Gastrocnemius medialis (tissue), 4 donors: ENCODE results near the gene CGREF1. TPM values are rescaled to one million over a fixed set of nuclear protein-coding genes. Genes with fewer than 3 reads are reported as not detected.

ENCODE experiments used
- ATAC-seq, 2 donors: fragments of 150-250 bp; one replicate each; pipeline ENCODE4 v1.9.1; 2016
- DNase-seq, 2 donors: peaks; one replicate each; pipeline ENCODE4 v3.0.0-alpha.2; 2019
- H3K27ac ChIP-seq, 4 donors: fragments of 200-600 bp; sonication (generic); 1 replicate in 1 of 4; 2 replicates in 3 of 4; pipeline ENCODE4 v1.5.1; 2016 to 2018; ENCODE audit warnings: mild to moderate bottlenecking in 2 of 4, moderate library complexity in 1 of 4
- H3K27me3 ChIP-seq, 3 donors: fragments of 200-600 bp; sonication (generic) in 2 of 3; 1 replicate in 1 of 3; 2 replicates in 2 of 3; pipeline versions ENCODE4 v1.5.1 to v1.6.0; 2016 to 2019; ENCODE audit warnings: mild to moderate bottlenecking in 1 of 3, moderate library complexity in 1 of 3
- H3K36me3 ChIP-seq, 2 donors: fragments of 200-600 bp; sonication (generic) in 1 of 2; one replicate each; pipeline ENCODE4 v1.5.1; 2017 to 2018
- H3K4me1 ChIP-seq, 2 donors: fragments of 200-600 bp; sonication (generic) in 1 of 2; one replicate each; pipeline ENCODE4 v1.5.1; 2016 to 2017; ENCODE audit warnings: mild to moderate bottlenecking in 2 of 2
- H3K4me3 ChIP-seq, 4 donors: fragments of 200-600 bp; sonication (generic) in 3 of 4; 1 replicate in 1 of 4; 2 replicates in 3 of 4; pipeline ENCODE4 v1.5.1; 2016 to 2019; ENCODE audit warnings: mild to moderate bottlenecking in 2 of 4
- H3K9me3 ChIP-seq, 3 donors: fragments of 200-600 bp; sonication (generic) in 2 of 3; 1 replicate in 1 of 3; 2 replicates in 2 of 3; pipeline ENCODE4 v1.5.1; 2016 to 2019
- CTCF ChIP-seq, 5 experiments: fragments of 450-650 bp in 3 of 5; fragments of 200-600 bp in 2 of 5; sonication (generic) in 2 of 5; IDR thresholded peaks in 4 of 5; conservative IDR thresholded peaks in 1 of 5; 1 replicate in 4 of 5; 2 replicates in 1 of 5; pipeline ENCODE4 v1.5.1; 2016 to 2019; ENCODE audit warnings: antibody characterized with exemption in 5 of 5, mild to moderate bottlenecking in 3 of 5, moderate library complexity in 3 of 5
- POLR2A ChIP-seq, 2 donors: fragments of 450-650 bp; IDR thresholded peaks; one replicate each; pipeline ENCODE4 v1.6.1; 2017; ENCODE audit warnings: antibody characterized with exemption in 2 of 2, mild to moderate bottlenecking in 2 of 2, moderate library complexity in 2 of 2
- in situ Hi-C, 4 donors: fragments of 200-750 bp; cut with MboI; loops; one replicate each; pipeline versions ENCODE4 v1.15.0 to v1.8.0; 2017; ENCODE audit warnings: low sequenced_read_pairs in 4 of 4
- intact Hi-C: fragments of 100-400 bp; cut with DNase I; formaldehyde crosslinking; loops from one replicate; pipeline ENCODE4 v1.15.1; 2023; ENCODE audit warnings: low total_unique reads
- total RNA-seq, 4 donors: library from RNA; depleted of rRNA; stranded (reverse); fragments of >200 nt; gene quantifications; one replicate each; pipeline versions ENCODE4 v1.1.0 to v1.2.3, GENCODE V29; 2016

Gene CGREF1
- total RNA-seq, 4 donors from 2014 or later, result 1.2 to 7.1 (median 4.3) TPM

- no peak for DNase-seq
- no peak for ATAC-seq
- intact Hi-C loops, result no loop called here
These were observed 10.7 kb downstream of the CGREF1 start for GRCh38 chr2:27108221-27108620.

DNA sequence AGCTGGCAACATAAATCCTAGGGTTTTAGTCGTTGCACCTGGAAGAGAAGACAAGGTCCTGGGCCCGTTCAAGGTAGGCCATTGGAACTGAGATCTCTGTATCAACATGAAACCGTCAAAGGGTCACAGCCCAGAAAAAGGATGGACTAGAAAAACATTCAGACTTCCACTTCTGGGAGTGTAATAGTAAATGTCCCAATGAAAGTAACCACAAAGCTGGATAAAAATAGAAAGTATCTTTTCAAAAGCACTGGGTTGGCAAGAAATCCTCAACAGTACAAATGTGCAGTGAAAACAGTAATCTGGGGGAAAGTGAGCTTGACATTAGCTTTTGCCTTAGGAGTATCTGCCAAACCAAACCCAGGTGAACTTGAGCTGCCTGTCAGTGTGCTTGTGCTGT, 12.9 kb downstream of the CGREF1 start:
- in situ Hi-C loops, result loop anchor here in 3 of 4 donors (10.0 kb wide), 3 partner anchors 79 to 169 kb away; partner anchors contain the start of gene DNAJC5G (in 1 of the 3)
- TF ChIP-seq CTCF (IDR thresholded peaks at IDR 0.05 in 4 of 5, conservative IDR thresholded peaks at IDR 0.05 in 1 of 5) (no peak), POLR2A (IDR thresholded peaks at IDR 0.05) (no peak)
- intact Hi-C loops, result no loop called here
- Histone ChIP-seq H3K9me3 (no peaks in the 10 kb centered on the region), H3K36me3 (no peaks in the 10 kb centered on the region), H3K27me3 (no peaks in the 10 kb centered on the region), H3K27ac (no peak overlapping the region), H3K4me3 (no peak overlapping the region), H3K4me1 (no peaks in the 10 kb centered on the region)
- DNase-seq, result no peak
- no peak for ATAC-seq

More at GRCh38 chr2:27108221-27108620, 10.7 kb downstream of the CGREF1 start:
- TF ChIP-seq POLR2A (IDR thresholded peaks at IDR 0.05), result no peak
- in situ Hi-C loops, result loop anchor here in 3 of 4 donors (10.0 kb wide), 3 partner anchors 77 to 167 kb away; partner anchors contain the start of gene DNAJC5G (in 1 of the 3)
- no peak overlapping the region for H3K4me3 ChIP-seq
- H3K27me3 ChIP-seq, result no peaks in the 10 kb centered on the region
- H3K36me3 ChIP-seq, result no peaks in the 10 kb centered on the region
- H3K27ac ChIP-seq, result no peak overlapping the region
- no peaks in the 10 kb centered on the region for H3K9me3 ChIP-seq
- no peaks in the 10 kb centered on the region for H3K4me1 ChIP-seq

DNA sequence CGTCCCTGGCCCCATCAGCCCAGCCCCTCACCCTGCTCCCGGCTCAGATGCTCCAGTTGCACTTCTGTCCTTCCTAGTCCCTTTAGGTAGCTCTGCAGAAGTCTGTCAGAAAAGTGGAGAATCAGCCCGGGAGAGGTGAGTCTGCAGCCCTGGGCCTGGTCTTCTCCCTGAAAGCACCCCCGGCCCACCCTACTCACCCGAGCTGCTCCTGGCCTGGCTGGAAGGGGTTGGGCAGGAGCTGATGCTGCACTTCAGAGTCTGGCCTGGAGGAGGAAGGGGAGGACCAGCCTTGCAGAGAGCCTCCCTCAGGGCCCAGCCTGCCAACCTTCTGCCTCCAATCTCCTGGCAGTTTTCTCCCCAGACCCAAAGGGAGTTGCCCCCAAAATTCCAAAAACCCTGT, 16.6 kb downstream of the CGREF1 start:
- no peaks in the 10 kb centered on the region for H3K27me3 ChIP-seq
- no peak for DNase-seq
- no peaks in the 10 kb centered on the region for H3K4me1 ChIP-seq
- H3K36me3 ChIP-seq, result no peaks in the 10 kb centered on the region
- TF ChIP-seq POLR2A (IDR thresholded peaks at IDR 0.05), result no peak
- TF ChIP-seq CTCF (IDR thresholded peaks at IDR 0.05 in 4 of 5, conservative IDR thresholded peaks at IDR 0.05 in 1 of 5), result no peak
- no peak overlapping the region for H3K27ac ChIP-seq
- H3K4me3 ChIP-seq, result no peak overlapping the region
- intact Hi-C loops (no loop called here), in situ Hi-C loops (loop anchor here in 3 of 4 donors (10.0 kb wide), 3 partner anchors 82 to 172 kb away; partner anchors contain the start of gene DNAJC5G (in 1 of the 3))
- H3K9me3 ChIP-seq, result no peaks in the 10 kb centered on the region
- ATAC-seq, result no peak

DNA sequence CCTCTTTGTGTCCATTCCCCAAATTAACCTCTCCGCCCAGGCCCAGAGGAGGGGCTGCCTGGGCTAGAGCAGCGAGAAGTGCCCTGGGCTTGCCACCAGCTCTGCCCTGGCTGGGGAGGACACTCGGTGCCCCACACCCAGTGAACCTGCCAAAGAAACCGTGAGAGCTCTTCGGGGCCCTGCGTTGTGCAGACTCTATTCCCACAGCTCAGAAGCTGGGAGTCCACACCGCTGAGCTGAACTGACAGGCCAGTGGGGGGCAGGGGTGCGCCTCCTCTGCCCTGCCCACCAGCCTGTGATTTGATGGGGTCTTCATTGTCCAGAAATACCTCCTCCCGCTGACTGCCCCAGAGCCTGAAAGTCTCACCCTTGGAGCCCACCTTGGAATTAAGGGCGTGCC, 18.9 kb downstream of the CGREF1 start:
- DNase-seq (no peak), ATAC-seq (no peak)
- Histone ChIP-seq H3K9me3 (no peaks in the 10 kb centered on the region), H3K36me3 (no peaks in the 10 kb centered on the region), H3K4me3 (no peak overlapping the region), H3K27ac (no peak overlapping the region), H3K27me3 (no peaks in the 10 kb centered on the region), H3K4me1 (peaks cover 5 to 8% of the 10 kb centered on the region in 2 donors)
- intact Hi-C loops, result no loop called here
- TF ChIP-seq CTCF (IDR thresholded peaks at IDR 0.05 in 4 of 5, conservative IDR thresholded peaks at IDR 0.05 in 1 of 5), result no peak
- no peak for TF ChIP-seq POLR2A (IDR thresholded peaks at IDR 0.05)
- in situ Hi-C loops, result loop anchor here in 3 of 4 donors (10.0 kb wide), 3 partner anchors 85 to 175 kb away; partner anchors contain the start of gene DNAJC5G (in 1 of the 3)

- intact Hi-C loops, result no loop called here
- H3K4me3 ChIP-seq, result no peak overlapping the region
- H3K27me3 ChIP-seq, result no peaks in the 10 kb centered on the region
- no peak for DNase-seq
- H3K27ac ChIP-seq, result no peak overlapping the region
- no peak for ATAC-seq
- in situ Hi-C loops, result loop anchor here in 2 of 4 donors (5.0 to 10.0 kb wide), 2 partner anchors 93 to 185 kb away; partner anchors contain the start of gene TRIM54 (in 2 of the 2)
- H3K4me1 ChIP-seq, result peaks cover 5 to 8% of the 10 kb centered on the region in 2 donors
- no peaks in the 10 kb centered on the region for H3K9me3 ChIP-seq
- no peak for TF ChIP-seq CTCF (IDR thresholded peaks at IDR 0.05 in 4 of 5, conservative IDR thresholded peaks at IDR 0.05 in 1 of 5)
- no peak for TF ChIP-seq POLR2A (IDR thresholded peaks at IDR 0.05)
- no peaks in the 10 kb centered on the region for H3K36me3 ChIP-seq
These were observed 19.5 kb downstream of the CGREF1 start for GRCh38 chr2:27099334-27099955.
